A673 (cell line): ENCODE measurements around the gene LIMA1. TPM values are rescaled to one million over a fixed set of nuclear protein-coding genes. Genes with fewer than 3 reads are reported as not detected.

ENCODE experiments used
- BruUV-seq: library from RNA; stranded (reverse); fragments of 400-500 nt; replicated peaks from 2 replicates; lab custom pipeline; 2021; lab: Mats Ljungman, UMichigan
- CTCF ChIA-PET: fragments of 300-600 bp; sonication (Branson Sonifier 250); formaldehyde crosslinking; loops from one replicate; lab custom pipeline; 2022; ENCODE audit warnings: antibody characterized with exemption; lab: Charles Lee
- POLR2A ChIA-PET: fragments of 300-600 bp; sonication (Branson Sonifier 250); formaldehyde crosslinking; loops from one replicate; lab custom pipeline; 2022; ENCODE audit warnings: antibody characterized with exemption; ENCODE audit not compliant: low non-redundant PET; lab: Charles Lee
- DNase-seq: peaks from one replicate; pipeline ENCODE4 v3.0.0-alpha.2; 2015; ENCODE audit warnings: low spot score
- H3K27ac ChIP-seq: fragments of 200-600 bp; sonication (generic); 2 replicates; pipeline ENCODE4 v1.5.1; 2016; ENCODE audit warnings: mixed run types, low read depth, mild to moderate bottlenecking, mixed read lengths, antibody characterized with exemption, low read length; ENCODE audit not compliant: poor library complexity, severe bottlenecking
- H3K27me3 ChIP-seq: fragments of 200-600 bp; sonication (generic); replicated peaks from 2 replicates; pipeline ENCODE4 v1.6.1; 2017; ENCODE audit warnings: mixed run types, low read depth, mild to moderate bottlenecking, mixed read lengths, antibody characterized with exemption, low read length; ENCODE audit not compliant: insufficient read depth, poor library complexity
- H3K36me3 ChIP-seq: fragments of 200-600 bp; sonication (generic); 2 replicates; pipeline ENCODE4 v1.6.1; 2016; ENCODE audit warnings: mixed run types, mild to moderate bottlenecking, mixed read lengths, antibody characterized with exemption, low read length; ENCODE audit not compliant: insufficient read depth, poor library complexity, severe bottlenecking
- H3K4me1 ChIP-seq: fragments of 200-600 bp; sonication (generic); 2 replicates; pipeline ENCODE4 v1.6.1; 2017; ENCODE audit warnings: mixed run types, mild to moderate bottlenecking, mixed read lengths, antibody characterized with exemption, low read length; ENCODE audit not compliant: insufficient read depth, poor library complexity, severe bottlenecking
- H3K4me3 ChIP-seq: fragments of 200-600 bp; sonication (generic); 2 replicates; pipeline ENCODE4 v1.5.1; 2016; ENCODE audit warnings: low read depth, mixed run types, mild to moderate bottlenecking, mixed read lengths, low read length; ENCODE audit not compliant: poor library complexity, severe bottlenecking
- H3K9me3 ChIP-seq: fragments of 200-600 bp; sonication (generic); 2 replicates; pipeline ENCODE4 v1.6.1; 2016; ENCODE audit warnings: mixed run types, low read depth, mild to moderate bottlenecking, mixed read lengths, antibody characterized with exemption, low read length; ENCODE audit not compliant: poor library complexity, severe bottlenecking
- EZH2 ChIP-seq: fragments of 200-600 bp; sonication (generic); IDR thresholded peaks from 2 replicates; pipeline ENCODE4 v1.6.1; 2017; ENCODE audit warnings: borderline replicate concordance, low read depth, mild to moderate bottlenecking, mixed read lengths, antibody characterized with exemption, low read length; ENCODE audit not compliant: poor library complexity, severe bottlenecking
- intact Hi-C: fragments of 100-400 bp; cut with micrococcal nuclease; formaldehyde crosslinking; loops from one replicate; pipeline ENCODE4 v1.10.0; 2022; ENCODE audit not compliant: unreplicated experiment
- total RNA-seq: library from RNA; stranded (reverse); gene quantifications from 2 replicates; pipeline ENCODE4 v1.2.3, GENCODE V29; 2021
- TF ChIP-seq, protein P1 (sequence below): fragments of 300-800, 200-600 bp; sonication (generic); conservative IDR thresholded peaks from 2 replicates; pipeline ENCODE4 v1.5.1; 2017; ENCODE audit warnings: low read depth, mild to moderate bottlenecking, antibody characterized with exemption, low read length, moderate library complexity, mixed read lengths

LIMA1 gene
- total RNA-seq, 1 experiment from 2014 or later: 77.6 TPM

DNA sequence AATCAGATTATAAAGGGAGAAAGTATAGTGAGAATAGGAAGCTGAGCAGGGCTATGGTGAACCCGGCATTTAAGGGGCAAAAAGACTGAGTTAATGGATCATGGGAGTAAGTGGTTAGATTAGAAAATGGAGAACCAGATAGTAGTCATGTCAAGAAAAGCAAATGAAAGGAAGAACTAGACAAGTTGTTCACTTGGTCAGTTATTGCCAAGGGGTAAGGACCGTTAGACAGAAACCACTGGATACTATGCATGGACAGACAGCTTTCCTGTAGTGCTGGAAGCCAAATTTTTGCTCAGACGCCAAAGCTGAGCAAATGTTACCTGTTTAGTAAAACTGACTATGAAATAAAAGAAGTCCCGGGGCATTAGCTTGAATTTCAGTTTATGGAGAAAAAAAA, 3.8 kb downstream of the LIMA1 start:
- no peak for DNase-seq
- H3K27me3 ChIP-seq: no peaks in the 10 kb centered on the region
- H3K36me3 ChIP-seq: no peaks in the 10 kb centered on the region
- intact Hi-C loops: no loop called here
- no peaks in the 10 kb centered on the region for H3K9me3 ChIP-seq
- H3K4me1 ChIP-seq: peaks cover 10% of the 10 kb centered on the region
- H3K27ac ChIP-seq: no peak overlapping the region
- ChIA-PET POLR2A (no interaction called here), CTCF (no interaction called here)
- no TSS peak for BruUV-seq
- H3K4me3 ChIP-seq: no peak overlapping the region
- TF ChIP-seq, protein P1, sequence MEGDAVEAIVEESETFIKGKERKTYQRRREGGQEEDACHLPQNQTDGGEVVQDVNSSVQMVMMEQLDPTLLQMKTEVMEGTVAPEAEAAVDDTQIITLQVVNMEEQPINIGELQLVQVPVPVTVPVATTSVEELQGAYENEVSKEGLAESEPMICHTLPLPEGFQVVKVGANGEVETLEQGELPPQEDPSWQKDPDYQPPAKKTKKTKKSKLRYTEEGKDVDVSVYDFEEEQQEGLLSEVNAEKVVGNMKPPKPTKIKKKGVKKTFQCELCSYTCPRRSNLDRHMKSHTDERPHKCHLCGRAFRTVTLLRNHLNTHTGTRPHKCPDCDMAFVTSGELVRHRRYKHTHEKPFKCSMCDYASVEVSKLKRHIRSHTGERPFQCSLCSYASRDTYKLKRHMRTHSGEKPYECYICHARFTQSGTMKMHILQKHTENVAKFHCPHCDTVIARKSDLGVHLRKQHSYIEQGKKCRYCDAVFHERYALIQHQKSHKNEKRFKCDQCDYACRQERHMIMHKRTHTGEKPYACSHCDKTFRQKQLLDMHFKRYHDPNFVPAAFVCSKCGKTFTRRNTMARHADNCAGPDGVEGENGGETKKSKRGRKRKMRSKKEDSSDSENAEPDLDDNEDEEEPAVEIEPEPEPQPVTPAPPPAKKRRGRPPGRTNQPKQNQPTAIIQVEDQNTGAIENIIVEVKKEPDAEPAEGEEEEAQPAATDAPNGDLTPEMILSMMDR: no peak
- TF ChIP-seq EZH2: no peak

DNA sequence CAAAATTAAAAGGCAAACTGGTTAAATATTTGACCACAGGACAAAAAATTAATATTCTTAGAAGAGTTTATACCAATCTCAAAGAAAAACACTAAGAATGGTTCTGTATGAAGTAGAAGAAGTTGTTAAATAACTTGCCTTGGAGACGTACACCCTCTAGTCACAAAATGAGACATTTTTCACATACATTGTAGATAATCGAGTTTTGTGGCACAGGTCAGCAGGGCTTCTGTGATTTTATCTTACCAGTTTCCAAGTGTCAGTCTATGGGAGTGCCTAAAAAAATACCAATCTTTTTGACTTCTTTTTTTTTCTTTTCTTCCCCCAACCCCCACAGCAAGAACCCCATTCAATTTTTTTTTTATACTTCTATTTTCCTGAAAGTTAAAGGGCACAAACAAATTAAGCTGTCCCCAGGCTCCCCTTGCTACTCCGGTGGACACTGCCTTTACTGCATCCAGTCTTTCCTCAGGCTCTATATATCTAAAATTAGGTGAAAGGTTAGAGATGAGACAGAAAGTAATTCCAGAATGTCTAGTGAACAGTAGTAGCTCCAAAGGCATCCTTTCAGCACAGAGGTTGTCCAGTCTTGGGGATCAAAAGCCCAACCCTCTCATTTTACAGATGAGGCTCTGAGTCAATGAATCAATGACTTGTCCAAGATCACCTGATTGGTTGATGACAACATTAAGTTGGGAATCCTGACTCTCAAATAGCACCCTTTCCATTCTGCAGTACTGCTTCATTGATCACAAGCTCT, 6.2 kb downstream of the LIMA1 start:
- H3K4me3 ChIP-seq: no peak overlapping the region
- no TSS peak for BruUV-seq
- no peaks in the 10 kb centered on the region for H3K27me3 ChIP-seq
- H3K4me1 ChIP-seq: no peaks in the 10 kb centered on the region
- H3K36me3 ChIP-seq: no peaks in the 10 kb centered on the region
- TF ChIP-seq, protein P1: no peak
- TF ChIP-seq EZH2: no peak
- ChIA-PET CTCF (no interaction called here), POLR2A (no interaction called here)
- H3K9me3 ChIP-seq: no peaks in the 10 kb centered on the region
- intact Hi-C loops: no loop called here
- no peak overlapping the region for H3K27ac ChIP-seq
- DNase-seq: no peak

DNA sequence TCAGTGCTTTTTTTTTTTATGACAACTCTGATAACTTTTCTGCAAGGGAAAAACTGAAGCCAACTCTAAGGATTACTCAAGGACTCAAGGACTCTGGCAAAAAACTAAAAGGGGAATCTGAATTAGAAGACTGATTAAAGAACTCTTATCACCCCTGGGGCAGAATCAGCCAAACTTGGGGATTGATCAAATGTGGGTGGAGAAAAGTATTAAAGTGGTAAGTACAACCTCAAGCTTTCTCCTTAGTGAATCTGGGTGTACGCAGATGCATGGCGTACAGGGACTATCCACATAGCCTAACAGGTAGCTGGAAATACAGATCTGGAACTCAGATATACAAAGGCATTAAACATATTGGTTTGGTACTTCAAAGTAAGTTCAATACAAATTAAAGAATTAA, 7.3 kb downstream of the LIMA1 start:
- no peaks in the 10 kb centered on the region for H3K4me1 ChIP-seq
- intact Hi-C loops: no loop called here
- H3K36me3 ChIP-seq: no peaks in the 10 kb centered on the region
- no peak overlapping the region for H3K27ac ChIP-seq
- no peaks in the 10 kb centered on the region for H3K27me3 ChIP-seq
- ChIA-PET POLR2A (no interaction called here), CTCF (no interaction called here)
- DNase-seq: no peak
- no TSS peak for BruUV-seq
- H3K4me3 ChIP-seq: no peak overlapping the region
- no peak for TF ChIP-seq EZH2
- TF ChIP-seq, protein P1: no peak
- H3K9me3 ChIP-seq: no peaks in the 10 kb centered on the region
